Ovary (tissue), 3 donors: ENCODE measurements around the gene EHBP1.

Experiments
- EP300 ChIP-seq: sonication (generic); formaldehyde crosslinking; IDR thresholded peaks from one replicate; pipeline ENCODE4 v1.6.1; 2017; ENCODE audit warnings: antibody characterized with exemption
- POLR2A ChIP-seq: fragments of 450-650 bp; IDR thresholded peaks from one replicate; pipeline ENCODE4 v1.6.1; 2017; ENCODE audit warnings: antibody characterized with exemption, mild to moderate bottlenecking, moderate library complexity
- TF ChIP-seq, protein P1 (sequence below), 3 donors: fragments of 450-650 bp in 2 of 3; fragments of 200-600 bp in 1 of 3; IDR thresholded peaks; one replicate each; pipeline versions ENCODE4 v1.5.1 to v1.8.0; 2016 to 2022; ENCODE audit warnings: antibody characterized with exemption in 3 of 3, mild to moderate bottlenecking in 1 of 3
- donor health status: DM: no; HTN: no; CAD: no.

DNA sequence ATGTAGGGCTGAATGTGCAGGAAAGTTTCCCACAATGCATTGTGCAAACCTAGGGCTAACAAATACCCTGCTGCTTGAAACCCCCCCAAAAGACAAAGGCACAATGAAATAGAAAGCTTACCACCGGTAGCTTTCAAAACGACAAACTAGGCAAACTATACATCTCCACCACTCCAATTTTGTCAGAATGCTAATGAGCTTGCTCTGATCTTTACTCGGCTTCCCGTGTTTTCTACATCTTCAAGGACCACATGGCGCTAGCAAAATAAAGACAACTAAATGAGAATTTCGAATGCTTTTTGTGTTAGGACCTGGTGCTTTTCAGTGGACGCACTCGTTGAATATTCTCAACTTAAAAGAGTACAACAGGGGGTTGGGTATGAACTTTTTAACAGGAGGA is 307.9 kb downstream of the EHBP1 start:
- TF ChIP-seq, protein P1, sequence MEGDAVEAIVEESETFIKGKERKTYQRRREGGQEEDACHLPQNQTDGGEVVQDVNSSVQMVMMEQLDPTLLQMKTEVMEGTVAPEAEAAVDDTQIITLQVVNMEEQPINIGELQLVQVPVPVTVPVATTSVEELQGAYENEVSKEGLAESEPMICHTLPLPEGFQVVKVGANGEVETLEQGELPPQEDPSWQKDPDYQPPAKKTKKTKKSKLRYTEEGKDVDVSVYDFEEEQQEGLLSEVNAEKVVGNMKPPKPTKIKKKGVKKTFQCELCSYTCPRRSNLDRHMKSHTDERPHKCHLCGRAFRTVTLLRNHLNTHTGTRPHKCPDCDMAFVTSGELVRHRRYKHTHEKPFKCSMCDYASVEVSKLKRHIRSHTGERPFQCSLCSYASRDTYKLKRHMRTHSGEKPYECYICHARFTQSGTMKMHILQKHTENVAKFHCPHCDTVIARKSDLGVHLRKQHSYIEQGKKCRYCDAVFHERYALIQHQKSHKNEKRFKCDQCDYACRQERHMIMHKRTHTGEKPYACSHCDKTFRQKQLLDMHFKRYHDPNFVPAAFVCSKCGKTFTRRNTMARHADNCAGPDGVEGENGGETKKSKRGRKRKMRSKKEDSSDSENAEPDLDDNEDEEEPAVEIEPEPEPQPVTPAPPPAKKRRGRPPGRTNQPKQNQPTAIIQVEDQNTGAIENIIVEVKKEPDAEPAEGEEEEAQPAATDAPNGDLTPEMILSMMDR (IDR thresholded peaks at IDR 0.05) = no peak
- TF ChIP-seq POLR2A (no peak), EP300 (no peak)
